ENCODE results near the gene SYT13.

DNA sequence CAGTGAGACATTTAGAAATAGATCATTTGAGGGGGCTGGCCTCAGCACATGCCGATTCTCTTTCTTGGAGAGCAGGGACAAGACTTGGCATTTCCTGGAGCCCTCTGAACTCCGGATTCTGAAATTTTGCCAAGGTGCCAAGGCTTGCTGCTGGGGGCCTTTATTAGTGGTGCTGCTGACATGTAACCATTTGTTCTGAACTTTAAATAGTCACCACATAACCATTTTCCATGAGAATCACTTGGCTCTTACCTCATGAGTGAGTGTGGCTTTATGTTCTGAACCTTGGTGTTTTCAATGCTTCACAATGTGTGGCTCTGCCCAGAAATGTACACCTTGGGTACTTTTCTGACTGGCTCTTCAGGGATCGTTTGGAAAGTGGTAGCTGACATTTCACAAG, 33.3 kb downstream of the SYT13 start:
- TF ChIP-seq, protein P1, sequence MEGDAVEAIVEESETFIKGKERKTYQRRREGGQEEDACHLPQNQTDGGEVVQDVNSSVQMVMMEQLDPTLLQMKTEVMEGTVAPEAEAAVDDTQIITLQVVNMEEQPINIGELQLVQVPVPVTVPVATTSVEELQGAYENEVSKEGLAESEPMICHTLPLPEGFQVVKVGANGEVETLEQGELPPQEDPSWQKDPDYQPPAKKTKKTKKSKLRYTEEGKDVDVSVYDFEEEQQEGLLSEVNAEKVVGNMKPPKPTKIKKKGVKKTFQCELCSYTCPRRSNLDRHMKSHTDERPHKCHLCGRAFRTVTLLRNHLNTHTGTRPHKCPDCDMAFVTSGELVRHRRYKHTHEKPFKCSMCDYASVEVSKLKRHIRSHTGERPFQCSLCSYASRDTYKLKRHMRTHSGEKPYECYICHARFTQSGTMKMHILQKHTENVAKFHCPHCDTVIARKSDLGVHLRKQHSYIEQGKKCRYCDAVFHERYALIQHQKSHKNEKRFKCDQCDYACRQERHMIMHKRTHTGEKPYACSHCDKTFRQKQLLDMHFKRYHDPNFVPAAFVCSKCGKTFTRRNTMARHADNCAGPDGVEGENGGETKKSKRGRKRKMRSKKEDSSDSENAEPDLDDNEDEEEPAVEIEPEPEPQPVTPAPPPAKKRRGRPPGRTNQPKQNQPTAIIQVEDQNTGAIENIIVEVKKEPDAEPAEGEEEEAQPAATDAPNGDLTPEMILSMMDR (conservative IDR thresholded peaks at IDR 0.05) = no peak
- no peak for TF ChIP-seq ZFX (IDR thresholded peaks at IDR 0.05)
